HEK293T (cell line): ENCODE data around the gene KCNK15.

Source experiments
- CTCF ChIA-PET: fragments of 350-600 bp; formaldehyde crosslinking; extraction: SDS; loops from one replicate; lab custom pipeline; 2021; ENCODE audit warnings: antibody characterized with exemption, inconsistent platforms; lab: Yijun Ruan, JAX
- POLR2A ChIA-PET: fragments of 350-600 bp; formaldehyde crosslinking; extraction: SDS; loops from one replicate; lab custom pipeline; 2020; ENCODE audit warnings: antibody characterized with exemption, inconsistent platforms; lab: Yijun Ruan, JAX
- DNase-seq: peaks from one replicate; pipeline ENCODE4 v3.0.0; 2012; ENCODE audit warnings: mixed read lengths; ENCODE audit errors: extremely low spot score
- ARNT ChIP-seq: fragments of 450-650 bp; IDR thresholded peaks from 2 replicates; pipeline ENCODE4 v1.6.1; 2017; ENCODE audit warnings: mild to moderate bottlenecking
- BHLHE40 ChIP-seq: fragments of 450-650 bp; IDR thresholded peaks from 2 replicates; pipeline ENCODE4 v1.6.1; 2016; ENCODE audit warnings: mild to moderate bottlenecking, moderate library complexity, borderline replicate concordance
- CTBP1 ChIP-seq: fragments of 450-650 bp; IDR thresholded peaks from 2 replicates; pipeline ENCODE4 v1.6.1; 2016; ENCODE audit warnings: borderline replicate concordance
- ELF4 ChIP-seq: fragments of 450-650 bp; IDR thresholded peaks from 2 replicates; pipeline ENCODE4 v1.6.1; 2017; ENCODE audit warnings: antibody characterized with exemption
- FOXA1 ChIP-seq: fragments of 450-650 bp; IDR thresholded peaks from 2 replicates; pipeline ENCODE4 v1.6.1; 2016; ENCODE audit warnings: mild to moderate bottlenecking
- FOXK2 ChIP-seq: fragments of 450-650 bp; IDR thresholded peaks from 2 replicates; pipeline ENCODE4 v1.6.1; 2016; ENCODE audit warnings: mild to moderate bottlenecking
- FOXM1 ChIP-seq: fragments of 450-650 bp; IDR thresholded peaks from 2 replicates; pipeline ENCODE4 v1.6.1; 2017; ENCODE audit warnings: mild to moderate bottlenecking, borderline replicate concordance
- HDGF ChIP-seq: fragments of 450-650 bp; IDR thresholded peaks from 2 replicates; pipeline ENCODE4 v1.6.1; 2017; ENCODE audit warnings: antibody characterized with exemption, borderline replicate concordance
- L3MBTL2 ChIP-seq: fragments of 450-650 bp; conservative IDR thresholded peaks from 2 replicates; pipeline ENCODE4 v1.6.1; 2016; ENCODE audit warnings: mild to moderate bottlenecking
- LEF1 ChIP-seq: fragments of 450-650 bp; IDR thresholded peaks from 2 replicates; pipeline ENCODE4 v1.6.1; 2017; ENCODE audit warnings: mild to moderate bottlenecking, borderline replicate concordance
- NFRKB ChIP-seq: fragments of 450-650 bp; IDR thresholded peaks from 2 replicates; pipeline ENCODE4 v1.6.1; 2016; ENCODE audit warnings: mild to moderate bottlenecking, moderate library complexity
- PKNOX1 ChIP-seq: fragments of 450-650 bp; IDR thresholded peaks from 2 replicates; pipeline ENCODE4 v1.6.1; 2016
- SP1 ChIP-seq: fragments of 450-650 bp; IDR thresholded peaks from 2 replicates; pipeline ENCODE4 v1.6.1; 2017
- SUZ12 ChIP-seq: fragments of 450-650 bp; IDR thresholded peaks from 2 replicates; pipeline ENCODE4 v1.6.1; 2016; ENCODE audit warnings: mild to moderate bottlenecking
- TARDBP ChIP-seq: fragments of 450-650 bp; IDR thresholded peaks from 2 replicates; pipeline ENCODE4 v1.6.1; 2016
- ZNF384 ChIP-seq: fragments of 450-650 bp; IDR thresholded peaks from 2 replicates; pipeline ENCODE4 v1.6.1; 2016

The KCNK15 gene

GRCh38 chr20:44734938-44735337, 10.7 kb upstream of the KCNK15 start:
- DNase-seq = no peak
- ChIA-PET CTCF (no interaction called here), POLR2A (no interaction called here)
- TF ChIP-seq BHLHE40 (no peak), ELF4 (no peak), SP1 (no peak), FOXM1 (no peak), CTBP1 (no peak), L3MBTL2 (no peak)

- ChIA-PET POLR2A (no interaction called here), CTCF (no interaction called here)
- no peak for TF ChIP-seq LEF1
- DNase-seq = no peak
Measured at GRCh38 chr20:44735816-44736169, 9.9 kb upstream of the KCNK15 start.

GRCh38 chr20:44736170-44737021, 9.3 kb upstream of the KCNK15 start:
- POLR2A ChIA-PET = no interaction called here
- TF ChIP-seq NFRKB = no peak
- TF ChIP-seq L3MBTL2 = peak; percentile 40; the same call in 1 of the 2 replicates
- peak; percentile 62 for TF ChIP-seq ELF4
- CTCF ChIA-PET = no interaction called here
- peak; percentile 75 for DNase-seq

GRCh38 chr20:44737116-44737515, 8.5 kb upstream of the KCNK15 start:
- ChIA-PET POLR2A (no interaction called here), CTCF (no interaction called here)

GRCh38 chr20:44738813-44739477, 6.7 kb upstream of the KCNK15 start:
- peak; percentile 72 for TF ChIP-seq PKNOX1
- peak; percentile 78 for TF ChIP-seq L3MBTL2
- no peak for TF ChIP-seq NFRKB
- TF ChIP-seq HDGF = 0 out of 2 replicates have a peak, but pooled peaks have one; percentile 44
- peak; percentile 89 for DNase-seq
- CTCF ChIA-PET = interaction anchor here (1.0 to 1.3 kb wide), 3 partner anchors 9 to 128 kb away, joined by 4 to 6 read pairs (median 4); no protein-coding TSS in a partner anchor
- POLR2A ChIA-PET = no interaction called here

More at GRCh38 chr20:44737116-44737515, 8.5 kb upstream of the KCNK15 start:
- no peak for TF ChIP-seq PKNOX1
- no peak for TF ChIP-seq ZNF384
- DNase-seq = no peak

GRCh38 chr20:44739942-44740341, 5.7 kb upstream of the KCNK15 start:
- TF ChIP-seq FOXM1 (no peak), BHLHE40 (no peak), SP1 (no peak), PKNOX1 (no peak), NFRKB (no peak), HDGF (no peak), SUZ12 (no peak), CTBP1 (no peak), ZNF384 (no peak)
- CTCF ChIA-PET = no interaction called here
- POLR2A ChIA-PET = no interaction called here
- no peak for DNase-seq

GRCh38 chr20:44742304-44743079, 3.2 kb upstream of the KCNK15 start:
- DNase-seq = no peak
- TF ChIP-seq FOXM1 (no peak), SUZ12 (no peak), PKNOX1 (no peak), CTBP1 (no peak), ZNF384 (no peak), FOXK2 (no peak), ELF4 (no peak), HDGF (no peak), NFRKB (no peak), LEF1 (no peak), ARNT (no peak), FOXA1 (no peak), SP1 (no peak), TARDBP (no peak), BHLHE40 (no peak), L3MBTL2 (no peak)
- ChIA-PET CTCF (interaction anchor here (0.6 to 0.8 kb wide), 2 partner anchors 115 to 156 kb away, joined by 3 read pairs; no protein-coding TSS in a partner anchor), POLR2A (interaction anchor here (1.2 kb wide), 1 partner anchor 9 kb away, joined by 3 read pairs; no protein-coding TSS in a partner anchor)
